Stimulated activated CD4-positive, alpha-beta T cell treated with anti-CD3 and anti-CD28 coated beads, TNF-alpha, amount 100 ng/mL, for 4 hours (primary cell): ENCODE data around the gene ADRB2.
"Not testable (repeated sequence)": the region's sequence is repeated elsewhere in the genome, so short reads cannot be mapped to it uniquely, and the experiment has no call there.

Experiments used
- DNase-seq, 3 experiments: peaks; one replicate each; pipeline ENCODE4 v3.0.0-alpha.2; 2020; ENCODE audit warnings: low read depth in 3 of 3

The ADRB2 gene

GRCh38 chr5:148855249-148856008, 29.0 kb downstream of the ADRB2 start:
- no peak for DNase-seq

DNA sequence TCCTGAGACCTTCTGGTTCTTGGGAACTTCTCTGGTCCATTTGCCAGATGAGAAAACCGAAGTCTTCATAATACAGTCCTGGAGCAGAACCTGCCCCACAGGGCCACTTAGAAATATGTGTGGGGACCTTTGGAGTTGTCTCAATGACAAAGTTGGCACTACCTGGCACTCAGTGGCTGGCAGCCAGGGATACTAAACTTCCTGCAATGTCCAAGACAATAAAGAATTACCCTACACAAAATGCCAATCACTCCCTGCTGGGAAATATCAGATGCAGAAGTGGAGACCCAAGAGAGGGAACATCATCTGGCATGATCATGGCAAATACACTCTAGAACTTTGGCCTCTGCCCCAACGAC, 29.6 kb downstream of the ADRB2 start:
- no peak for DNase-seq

DNA sequence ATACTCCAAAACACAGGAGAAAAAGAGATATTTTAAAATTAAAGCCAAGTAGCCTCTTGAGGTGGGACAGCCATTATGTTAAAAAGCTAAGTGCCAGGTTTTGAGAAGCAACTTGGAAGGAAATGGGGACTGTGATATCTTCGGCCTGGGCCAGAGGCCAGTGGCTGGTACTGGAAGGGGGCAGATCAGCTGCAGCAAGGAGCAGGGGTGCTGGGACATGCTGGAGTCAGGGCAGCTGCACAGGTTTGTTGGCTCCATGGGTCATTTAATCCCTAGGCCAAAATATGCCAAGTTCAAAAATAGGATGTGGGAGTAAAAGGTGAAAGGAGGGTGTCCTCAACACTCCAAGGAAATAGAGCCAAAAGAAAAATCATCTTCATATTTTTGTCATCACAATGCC, 30.0 kb downstream of the ADRB2 start:
- no peak for DNase-seq

- no peak for DNase-seq
Measured at GRCh38 chr5:148857474-148857873, 31.1 kb downstream of the ADRB2 start.

DNA sequence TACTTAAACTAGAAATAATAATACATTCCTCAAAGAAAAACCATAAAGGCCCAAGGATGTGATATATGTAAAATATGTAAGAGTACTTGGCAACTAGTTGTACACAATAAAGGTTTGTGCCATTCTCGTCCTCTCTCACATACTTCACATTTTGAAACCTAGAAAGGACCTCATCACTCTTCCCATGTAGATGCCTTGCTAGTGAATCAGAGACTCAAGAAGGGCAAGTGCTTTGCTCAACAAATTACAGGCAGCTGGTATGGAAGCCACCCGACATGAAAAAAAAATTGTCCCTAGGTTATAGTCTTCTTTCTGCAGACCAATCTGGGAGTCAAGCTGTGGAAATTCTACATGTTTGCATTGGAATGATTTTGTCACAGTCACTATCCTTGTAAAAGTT, 31.7 kb downstream of the ADRB2 start:
- DNase-seq = no peak

GRCh38 chr5:148858547-148858946, 32.1 kb downstream of the ADRB2 start:
- DNase-seq = no peak

DNA sequence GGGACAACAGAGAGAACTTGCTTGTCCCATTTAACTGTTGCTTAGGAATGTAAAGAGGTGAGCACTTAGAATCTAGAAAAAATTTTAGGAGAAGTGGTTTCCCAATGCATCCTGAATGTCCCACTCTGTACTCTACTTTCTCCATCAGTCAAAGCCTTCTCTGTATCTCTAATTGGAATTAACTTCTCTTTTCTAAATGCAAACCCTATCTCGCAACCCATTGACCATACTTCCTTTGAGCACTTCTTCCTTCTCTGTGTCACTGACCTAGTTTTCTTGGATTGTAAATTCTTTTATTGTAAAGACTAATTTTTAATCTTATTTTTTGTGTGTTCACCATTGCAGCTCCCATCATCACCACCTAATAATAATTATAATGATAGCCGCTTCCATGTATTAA, 33.3 kb downstream of the ADRB2 start:
- no peak for DNase-seq

DNA sequence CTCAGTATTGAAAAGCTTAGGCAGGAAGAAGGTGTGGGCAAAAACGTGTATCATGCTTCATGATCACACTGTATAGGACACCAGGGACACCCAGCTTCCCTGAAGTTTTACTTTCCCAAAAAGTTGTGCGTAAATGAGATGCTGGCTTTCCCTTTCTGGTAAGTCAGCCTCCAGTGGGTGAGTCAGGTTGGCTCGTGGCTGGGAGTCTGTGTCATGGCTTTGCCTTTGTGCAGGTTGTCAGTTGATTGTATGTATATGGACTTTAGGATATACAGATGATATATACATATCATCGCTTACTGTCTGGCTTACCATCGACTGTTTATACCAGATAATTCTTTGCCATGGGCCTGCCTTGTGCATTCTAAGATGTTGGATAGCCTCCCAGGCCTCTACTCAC, 34.2 kb downstream of the ADRB2 start:
- no peak for DNase-seq

DNA sequence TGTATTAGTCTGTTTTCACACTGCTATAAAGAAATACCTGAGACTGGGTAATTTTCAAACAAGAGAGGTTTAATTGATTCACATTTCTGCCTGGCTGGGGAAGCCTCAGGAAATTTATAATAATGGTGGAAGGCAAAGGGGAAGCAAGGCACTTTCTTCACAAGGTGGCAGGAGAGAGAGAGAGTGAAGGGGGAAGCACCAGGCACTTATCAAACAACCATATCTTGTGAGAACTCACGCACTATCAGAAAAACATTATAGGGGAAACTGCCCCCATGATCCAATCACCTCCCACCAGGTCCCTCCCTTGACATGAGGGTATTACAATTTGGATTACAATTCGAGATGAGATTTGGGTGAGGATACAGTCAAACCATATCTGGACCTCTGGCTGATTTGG, 34.7 kb downstream of the ADRB2 start:
- DNase-seq = no peak

DNA sequence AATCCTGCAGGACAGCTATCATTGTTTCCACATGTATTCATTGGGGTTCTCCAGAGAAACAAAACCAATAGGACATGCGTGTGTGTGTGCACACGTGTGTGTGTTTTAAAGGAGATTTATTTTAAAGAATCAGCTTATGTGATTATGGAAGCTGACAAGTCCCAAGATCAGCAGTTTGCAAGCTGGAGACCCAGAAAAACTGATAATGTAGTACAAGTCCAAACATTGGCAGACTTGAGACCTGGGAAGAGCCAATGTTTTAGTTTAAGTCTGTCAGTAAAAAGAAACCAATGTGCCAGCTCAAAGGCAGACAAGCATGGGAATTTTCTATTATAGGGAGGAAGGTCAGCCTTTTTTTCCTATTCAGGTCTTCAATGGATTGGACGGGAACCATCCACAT, 35.3 kb downstream of the ADRB2 start:
- no peak for DNase-seq

- DNase-seq = no peak
Measured at GRCh38 chr5:148864113-148864841, 37.9 kb downstream of the ADRB2 start.

DNA sequence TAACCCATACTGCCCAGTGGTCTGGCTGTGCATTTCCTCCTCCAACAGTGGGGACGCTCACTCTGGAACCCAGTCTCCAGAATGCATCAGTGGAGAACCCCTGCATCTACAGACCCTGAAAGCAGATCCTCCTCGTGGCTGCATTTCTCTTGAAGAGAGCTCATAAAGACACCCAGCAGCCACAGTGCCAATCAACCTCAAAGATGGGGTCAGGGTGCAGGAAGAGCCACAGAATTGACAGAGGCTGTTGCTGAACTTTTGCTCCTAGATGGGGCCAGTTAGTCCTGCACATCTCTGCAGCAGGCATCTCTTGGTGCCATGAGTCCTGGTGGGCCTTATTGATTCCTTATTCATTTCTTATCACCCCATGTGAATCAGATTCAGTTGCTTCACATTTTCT, 39.6 kb downstream of the ADRB2 start:
- DNase-seq = no peak

DNA sequence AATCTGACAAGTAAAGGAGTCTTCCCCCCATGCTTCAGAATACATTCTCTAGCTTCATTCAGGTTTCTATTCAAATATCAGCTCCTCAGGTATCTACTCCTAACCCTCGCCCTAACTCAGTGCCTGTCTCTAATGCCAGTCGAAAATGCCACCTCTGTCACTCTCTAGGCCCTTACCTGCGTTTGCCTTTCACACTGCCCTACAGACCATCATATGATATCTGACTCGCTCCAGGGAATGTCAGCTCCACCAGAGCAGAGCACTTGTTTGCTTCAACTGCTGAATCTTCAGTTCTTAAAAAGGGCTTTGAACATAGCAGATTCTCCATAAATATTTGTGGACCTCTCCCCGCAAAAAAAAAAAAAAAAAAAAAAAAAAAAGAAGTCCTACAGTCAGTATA, 46.7 kb downstream of the ADRB2 start:
- no peak for DNase-seq

DNA sequence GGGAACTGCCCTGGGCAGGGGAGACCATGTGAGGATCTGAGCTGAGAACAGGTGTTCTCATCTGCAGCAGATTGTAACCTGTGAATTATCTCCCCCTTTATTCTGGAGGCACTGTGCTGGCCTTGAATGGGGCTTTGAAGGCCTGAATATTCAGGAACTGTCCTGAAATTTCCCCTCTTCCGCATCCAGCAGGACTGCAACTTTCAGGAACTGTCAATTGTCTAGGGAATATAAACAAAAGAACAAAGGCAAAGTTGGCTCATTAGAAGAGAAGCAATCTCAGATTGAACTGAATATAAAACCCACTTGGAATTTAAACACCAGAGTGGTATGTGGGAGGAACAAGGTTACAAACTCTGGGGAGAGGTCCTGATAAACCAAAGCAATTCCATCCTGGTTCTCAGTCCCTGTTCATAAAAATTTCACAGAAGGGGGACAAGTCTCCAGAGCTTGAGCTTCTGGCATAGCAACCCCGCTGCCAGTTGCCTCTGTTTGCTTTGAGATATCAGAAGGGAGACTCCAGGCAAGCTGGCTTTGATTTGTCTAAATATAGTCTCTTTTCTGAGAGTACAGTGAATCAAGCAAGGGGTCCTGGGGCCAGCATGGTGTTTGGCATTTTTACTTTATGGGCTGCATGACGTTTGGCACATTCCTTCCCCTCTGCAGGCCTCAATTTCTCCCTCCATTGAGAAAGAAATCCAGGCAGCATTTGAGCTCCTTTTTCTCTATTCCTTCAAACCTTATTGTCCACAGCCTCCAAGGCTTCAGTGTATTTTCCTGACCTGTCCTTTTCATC, 47.5 kb downstream of the ADRB2 start:
- DNase-seq = no peak

DNA sequence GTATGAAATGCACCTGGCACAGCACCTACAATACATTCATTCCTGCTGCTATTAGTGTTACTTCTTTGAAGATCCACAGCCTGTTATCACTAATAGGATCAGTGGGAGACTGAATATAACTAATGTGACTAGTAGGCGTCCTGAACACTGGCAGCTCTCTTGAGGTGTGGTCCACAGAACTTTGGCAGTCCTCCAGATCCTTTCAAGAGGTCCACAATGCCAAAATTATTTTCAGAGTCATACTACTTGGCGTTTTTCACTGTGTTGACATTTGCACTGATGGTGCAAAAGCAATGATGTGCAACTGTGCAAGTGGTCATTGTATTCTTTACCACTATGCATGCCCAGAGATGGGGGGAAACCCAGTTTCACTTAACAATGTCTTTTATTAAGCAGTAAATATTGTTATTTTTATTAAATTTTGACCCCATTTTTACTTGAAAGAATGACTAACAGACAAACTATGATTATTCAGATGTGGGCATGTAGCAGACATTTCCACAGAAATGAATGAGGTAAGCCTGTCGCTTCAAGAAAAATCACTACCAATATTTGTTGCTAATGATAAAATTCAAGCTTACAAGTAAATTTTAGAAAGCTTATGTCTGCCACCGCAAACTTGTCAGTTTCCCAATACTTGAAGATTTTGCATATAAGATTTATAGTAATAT, 48.9 kb downstream of the ADRB2 start:
- no peak for DNase-seq

- not testable (repeated sequence) for DNase-seq
Measured at GRCh38 chr5:148877436-148877835, 51.0 kb downstream of the ADRB2 start.
